OCI-LY1 (cell line): ENCODE measurements around the gene PTPRN2.

ENCODE experiments used
- H2AFZ ChIP-seq: fragments of 200-600 bp; sonication (generic), shearing (Covaris generic); 2 replicates; pipeline ENCODE4 v1.6.0; 2014; ENCODE audit warnings: antibody characterized with exemption, mild to moderate bottlenecking, low read length
- H3F3A ChIP-seq: fragments of 200-600 bp; sonication (generic), shearing (Covaris generic); 2 replicates; pipeline ENCODE4 v1.6.0; 2014; ENCODE audit warnings: mild to moderate bottlenecking, antibody characterized with exemption, low read length, moderate library complexity; ENCODE audit not compliant: insufficient read depth
- H3K27ac ChIP-seq: fragments of 200-600 bp; sonication (generic); 2 replicates; pipeline ENCODE4 v1.5.1; 2014; ENCODE audit warnings: low read length, mixed run types, mild to moderate bottlenecking, low read depth; ENCODE audit not compliant: poor library complexity, severe bottlenecking
- H3K27me3 ChIP-seq: fragments of 200-600 bp; sonication (generic); 2 replicates; pipeline ENCODE4 v1.6.0; 2014; ENCODE audit warnings: antibody characterized with exemption, mild to moderate bottlenecking, low read length, moderate library complexity; ENCODE audit not compliant: insufficient read depth
- H3K36me3 ChIP-seq: fragments of 200-600 bp; sonication (generic); 2 replicates; pipeline ENCODE4 v1.6.1; 2014; ENCODE audit warnings: mild to moderate bottlenecking, antibody characterized with exemption, low read length, moderate library complexity, mixed read lengths; ENCODE audit not compliant: insufficient read depth
- H3K4me1 ChIP-seq: fragments of 200-600 bp; sonication (generic); 2 replicates; pipeline ENCODE4 v1.5.1; 2014; ENCODE audit warnings: mild to moderate bottlenecking, low read length, moderate library complexity; ENCODE audit not compliant: insufficient read depth, severe bottlenecking
- H3K4me2 ChIP-seq: fragments of 200-600 bp; sonication (generic), shearing (Covaris generic); 2 replicates; pipeline ENCODE4 v1.6.1; 2014; ENCODE audit warnings: low read length
- H3K4me3 ChIP-seq: fragments of 200-600 bp; sonication (generic); 2 replicates; pipeline ENCODE4 v1.5.1; 2014; ENCODE audit warnings: low read length, low read depth, mild to moderate bottlenecking, mixed read lengths; ENCODE audit not compliant: poor library complexity, severe bottlenecking
- H3K79me2 ChIP-seq: fragments of 200-600 bp; shearing (Covaris generic); 2 replicates; pipeline ENCODE4 v1.6.1; 2016; ENCODE audit warnings: mixed run types, low read length, mixed read lengths; ENCODE audit not compliant: insufficient read depth
- H3K9ac ChIP-seq: fragments of 200-600 bp; sonication (generic), shearing (Covaris generic); 2 replicates; pipeline ENCODE4 v1.6.1; 2014; ENCODE audit warnings: mild to moderate bottlenecking, low read length, mixed read lengths
- H3K9me2 ChIP-seq: fragments of 200-600 bp; sonication (generic), shearing (Covaris generic); 2 replicates; pipeline ENCODE4 v1.6.1; 2014; ENCODE audit warnings: low read depth, mild to moderate bottlenecking, low read length, mixed read lengths
- H3K9me3 ChIP-seq: fragments of 200-600 bp; shearing (Covaris generic); 2 replicates; pipeline ENCODE4 v1.6.1; 2014; ENCODE audit warnings: low read length, mixed read lengths
- H4K20me1 ChIP-seq: fragments of 200-600 bp; sonication (generic), shearing (Covaris generic); 2 replicates; pipeline ENCODE4 v1.6.0; 2016; ENCODE audit warnings: mild to moderate bottlenecking, low read length; ENCODE audit not compliant: insufficient read depth
- CTCF ChIP-seq: fragments of 200-600 bp; sonication (generic), shearing (Covaris generic); IDR thresholded peaks from 2 replicates; pipeline ENCODE4 v1.5.1; 2017; ENCODE audit warnings: mild to moderate bottlenecking, antibody characterized with exemption, low read length, moderate library complexity, mixed read lengths
- EZH2 ChIP-seq: fragments of 200-600 bp; sonication (generic), shearing (Covaris generic); IDR thresholded peaks from 2 replicates; pipeline ENCODE4 v1.8.0; 2017; ENCODE audit warnings: borderline replicate concordance, mixed run types, mild to moderate bottlenecking, antibody characterized with exemption, low read length, moderate library complexity, mixed read lengths

The PTPRN2 gene

GRCh38 chr7:157615852-157616251, 971.8 kb downstream of the PTPRN2 start:
- Histone ChIP-seq H3K9ac (no peak overlapping the region), H3K27me3 (no peaks in the 10 kb centered on the region; the same call in 1 of the 2 replicates), H3K27ac (no peak overlapping the region), H3K9me3 (no peaks in the 10 kb centered on the region), H3K79me2 (no peaks in the 10 kb centered on the region), H3K36me3 (no peaks in the 10 kb centered on the region), H3F3A (no peaks in the 10 kb centered on the region), H3K9me2 (no peaks in the 10 kb centered on the region), H3K4me1 (no peaks in the 10 kb centered on the region), H4K20me1 (no peaks in the 10 kb centered on the region), H2AFZ (no peak overlapping the region), H3K4me3 (no peak overlapping the region), H3K4me2 (no peak overlapping the region)
- no peak for TF ChIP-seq EZH2
- TF ChIP-seq CTCF: no peak

- no peaks in the 10 kb centered on the region for H3F3A ChIP-seq
- no peaks in the 10 kb centered on the region for H3K36me3 ChIP-seq
- no peaks in the 10 kb centered on the region for H3K9me3 ChIP-seq
- no peaks in the 10 kb centered on the region for H3K9me2 ChIP-seq
- H3K27me3 ChIP-seq: no peaks in the 10 kb centered on the region; the same call in 1 of the 2 replicates
- no peak overlapping the region for H3K27ac ChIP-seq
- no peak overlapping the region for H3K9ac ChIP-seq
- H3K4me1 ChIP-seq: no peaks in the 10 kb centered on the region
- H3K79me2 ChIP-seq: no peaks in the 10 kb centered on the region
- no peak overlapping the region for H2AFZ ChIP-seq
- H4K20me1 ChIP-seq: no peaks in the 10 kb centered on the region
- TF ChIP-seq CTCF: no peak
- no peak for TF ChIP-seq EZH2
- no peak overlapping the region for H3K4me3 ChIP-seq
- H3K4me2 ChIP-seq: no peak overlapping the region
These were observed 972.4 kb downstream of the PTPRN2 start for GRCh38 chr7:157615101-157615817.

GRCh38 chr7:157614457-157615020, 973.1 kb downstream of the PTPRN2 start:
- no peaks in the 10 kb centered on the region for H3K36me3 ChIP-seq
- H3K4me2 ChIP-seq: no peak overlapping the region
- no peaks in the 10 kb centered on the region for H3K4me1 ChIP-seq
- H3K79me2 ChIP-seq: no peaks in the 10 kb centered on the region
- H3K9me2 ChIP-seq: no peaks in the 10 kb centered on the region
- H3F3A ChIP-seq: no peaks in the 10 kb centered on the region
- no peaks in the 10 kb centered on the region for H3K9me3 ChIP-seq
- H3K9ac ChIP-seq: no peak overlapping the region
- no peak overlapping the region for H3K27ac ChIP-seq
- H3K27me3 ChIP-seq: no peaks in the 10 kb centered on the region; the same call in 1 of the 2 replicates
- H3K4me3 ChIP-seq: no peak overlapping the region
- H2AFZ ChIP-seq: no peak overlapping the region
- TF ChIP-seq CTCF (no peak), EZH2 (no peak)
- no peaks in the 10 kb centered on the region for H4K20me1 ChIP-seq
